COR-L47 (cell line): ENCODE measurements around the gene ABCC1.
"Not testable (repeated sequence)": the region's sequence is repeated elsewhere in the genome, so short reads cannot be mapped to it uniquely, and the experiment has no call there.

Experiments
- DNase-seq: peaks from one replicate; lab custom pipeline; 2025; lab: John Stamatoyannopoulos, UW

ABCC1 gene

DNA sequence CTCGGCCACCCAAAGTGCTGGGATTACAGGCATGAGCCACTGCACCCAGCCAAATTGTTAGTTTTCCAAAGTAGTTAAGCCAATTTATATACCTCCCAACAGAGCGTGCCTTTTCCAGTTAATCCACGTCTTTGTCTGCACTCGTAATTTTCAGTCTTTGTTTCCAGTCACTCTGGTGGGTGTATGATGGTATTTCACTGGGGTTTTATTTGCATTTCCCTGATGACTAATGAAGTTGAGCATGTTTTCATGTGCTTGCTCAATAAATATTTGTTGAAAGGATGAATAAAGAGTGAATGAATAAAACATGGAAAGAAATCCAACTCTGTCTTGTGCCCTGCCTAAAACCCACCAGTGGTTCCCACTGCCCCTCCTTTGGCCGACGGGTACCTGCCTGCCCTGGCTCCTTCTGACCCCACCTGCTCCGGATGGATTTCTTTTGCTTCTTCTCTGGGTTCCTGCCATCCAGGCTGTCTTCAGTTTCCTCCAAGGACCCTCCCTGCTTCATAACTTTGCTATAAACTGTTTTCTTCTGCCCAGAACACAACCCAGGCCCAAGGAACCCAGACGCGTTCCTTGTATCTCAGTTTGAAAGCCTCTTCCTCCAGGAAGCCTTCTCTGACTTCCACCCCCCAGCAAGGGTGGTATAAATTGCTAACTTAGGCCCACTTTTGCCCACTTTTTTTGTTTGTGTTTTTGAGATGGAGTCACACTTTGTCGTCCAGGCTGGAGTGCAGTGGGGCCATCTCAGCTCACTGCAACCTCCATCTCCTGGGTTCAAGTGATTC is 3.0 kb upstream of the ABCC1 start:
- DNase-seq = no peak

DNA sequence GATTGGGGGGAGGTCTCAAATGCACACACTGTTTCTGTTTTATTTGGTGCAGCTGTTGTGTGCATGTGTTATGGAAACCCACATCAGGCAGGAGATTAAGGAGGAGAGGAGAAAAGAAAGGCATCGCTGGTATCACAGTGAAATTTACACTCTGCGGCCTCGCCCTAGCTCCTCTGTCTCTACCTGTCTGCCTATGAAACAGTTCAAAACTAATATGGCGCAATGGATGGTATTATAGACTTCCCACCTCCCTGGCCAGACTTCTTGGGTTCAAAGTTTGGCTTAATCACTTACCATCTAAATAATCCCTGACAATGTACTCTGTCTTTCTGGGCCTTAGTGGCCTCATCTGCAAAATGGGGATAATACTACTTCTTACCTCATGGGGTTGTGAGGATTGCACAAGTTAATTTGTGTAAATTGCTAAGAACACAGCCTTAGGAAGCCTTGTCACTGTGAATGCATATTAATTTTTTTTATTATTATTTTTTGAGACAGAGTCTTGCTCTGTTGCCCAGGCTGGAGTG is 1.4 kb upstream of the ABCC1 start:
- no peak for DNase-seq

DNA sequence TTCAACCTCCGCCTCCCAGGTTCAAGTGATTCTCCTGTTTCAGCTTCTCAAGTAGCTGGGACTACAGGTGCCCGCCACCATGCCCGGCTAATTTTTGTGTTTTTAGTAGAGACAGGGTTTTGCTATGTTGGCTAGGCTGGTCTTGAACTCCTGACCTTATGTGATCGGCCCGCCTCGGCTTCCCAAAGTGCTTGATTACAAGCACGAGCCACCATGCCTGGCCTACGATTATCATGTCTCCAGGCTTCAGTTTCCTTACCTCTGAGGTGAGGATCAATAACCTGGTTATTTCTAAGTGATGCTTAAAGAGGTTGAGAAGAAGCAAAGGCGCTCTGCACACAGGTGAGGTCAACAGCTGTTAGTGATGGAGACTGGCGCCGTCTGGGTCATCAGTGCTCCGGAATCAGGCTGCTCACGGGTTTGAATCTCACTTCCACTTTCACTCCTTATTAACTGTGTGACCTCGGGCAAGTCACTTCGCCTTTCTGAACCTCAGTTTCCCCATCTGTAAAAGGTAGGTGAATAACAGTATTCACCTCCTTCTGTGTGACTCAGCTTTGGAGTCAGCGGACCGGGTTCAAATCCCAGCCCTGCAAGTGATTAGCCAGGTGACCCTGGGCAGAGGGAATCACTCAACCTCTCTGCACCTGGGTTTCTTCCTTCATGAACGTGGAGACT is 745 bp upstream of the ABCC1 start:
- DNase-seq = no peak

DNA sequence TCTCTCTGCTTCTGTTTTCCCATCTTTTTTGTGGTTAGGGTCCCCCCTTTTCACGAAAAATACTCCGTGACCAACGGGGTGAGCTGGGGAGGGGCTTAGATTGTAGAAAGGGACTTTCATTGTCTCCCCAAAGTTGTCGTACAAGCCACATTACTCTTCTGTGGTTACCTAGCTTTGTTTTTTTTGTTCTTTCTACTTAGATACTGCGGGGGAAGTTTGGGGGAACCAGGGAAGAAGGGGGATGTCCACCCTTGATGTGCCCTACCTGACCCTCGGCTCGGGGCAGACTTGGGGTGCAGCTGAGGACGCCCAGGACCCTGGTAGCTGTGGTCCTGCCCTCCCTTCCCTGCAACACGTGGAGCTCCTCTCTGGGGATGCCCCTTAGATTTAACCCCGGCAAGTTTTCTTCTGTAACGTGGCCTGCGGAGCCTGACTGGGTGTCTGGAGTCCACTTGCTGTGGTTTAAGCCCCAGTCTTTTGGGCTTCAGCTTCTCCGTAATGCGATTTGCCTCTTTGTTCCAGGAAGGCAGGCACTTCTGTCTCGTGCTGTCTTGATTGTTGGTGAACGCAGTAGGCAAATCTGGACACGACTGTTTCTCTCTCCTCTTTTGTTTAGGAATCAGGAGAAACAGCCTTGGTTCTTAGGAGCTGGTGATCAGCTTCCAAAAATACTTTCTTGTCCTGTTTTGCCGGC is 892 bp downstream of the ABCC1 start:
- DNase-seq = peak; percentile 21

DNA sequence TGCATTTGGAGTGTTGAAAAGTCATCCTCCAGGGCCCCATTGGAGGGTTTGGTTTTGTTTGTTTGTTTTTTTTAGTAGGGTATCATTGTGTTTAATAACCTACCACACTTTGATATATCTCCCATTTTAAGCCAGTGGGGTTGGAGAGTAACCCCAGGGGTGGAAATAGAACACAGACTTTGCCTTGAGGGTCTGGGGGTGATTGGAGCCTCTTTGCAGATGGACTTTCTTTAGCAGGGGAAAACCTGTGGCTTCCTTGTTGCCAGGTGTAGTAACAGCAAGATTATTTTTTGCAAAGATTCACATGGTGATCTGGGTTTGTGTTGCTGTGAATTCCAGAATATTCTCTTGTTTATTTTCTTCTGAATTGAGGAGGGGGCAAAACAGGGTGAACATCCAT is 1.5 kb downstream of the ABCC1 start:
- no peak for DNase-seq

DNA sequence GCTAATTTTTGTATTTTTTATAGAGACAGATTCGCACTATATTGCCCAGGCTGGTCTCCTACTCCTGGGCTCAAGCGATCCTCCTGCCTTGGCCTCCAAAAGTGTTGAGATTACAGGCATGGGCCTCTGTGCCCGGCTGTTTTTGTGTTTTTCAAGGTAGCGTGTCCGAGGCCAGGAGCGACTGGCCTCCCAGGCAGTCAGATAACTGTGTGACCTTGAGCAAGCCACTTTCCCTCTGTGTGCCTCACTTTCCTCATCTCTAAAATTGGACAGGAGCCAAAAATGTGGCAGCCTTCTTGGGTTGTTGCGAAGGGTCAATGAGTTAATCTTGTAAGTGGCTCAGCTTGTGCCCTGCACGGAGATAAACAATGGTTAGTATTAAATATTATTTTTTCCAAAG is 2.4 kb downstream of the ABCC1 start:
- DNase-seq = no peak

DNA sequence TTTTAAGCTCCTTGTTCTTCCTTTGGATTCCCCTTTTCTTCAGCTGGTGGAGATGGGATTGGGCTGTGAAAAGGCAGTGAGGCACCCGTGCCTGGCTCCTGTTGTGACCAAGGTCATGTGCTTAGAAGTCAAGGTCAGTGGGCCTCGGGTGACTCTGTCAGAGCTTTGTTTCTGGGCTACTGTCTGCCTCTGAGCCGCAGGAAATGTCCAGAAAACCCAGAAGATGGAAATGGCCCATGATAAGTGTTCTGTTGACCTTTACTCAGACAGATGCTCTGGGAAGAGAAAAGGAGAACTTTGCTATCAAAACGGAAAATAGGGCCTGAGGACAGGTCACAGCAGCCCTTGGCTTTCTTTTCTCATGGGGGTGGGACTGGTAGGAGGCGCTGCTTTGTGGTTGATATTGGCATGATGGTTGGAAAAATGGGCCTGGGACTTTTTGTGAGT is 2.9 kb downstream of the ABCC1 start:
- no peak for DNase-seq

DNA sequence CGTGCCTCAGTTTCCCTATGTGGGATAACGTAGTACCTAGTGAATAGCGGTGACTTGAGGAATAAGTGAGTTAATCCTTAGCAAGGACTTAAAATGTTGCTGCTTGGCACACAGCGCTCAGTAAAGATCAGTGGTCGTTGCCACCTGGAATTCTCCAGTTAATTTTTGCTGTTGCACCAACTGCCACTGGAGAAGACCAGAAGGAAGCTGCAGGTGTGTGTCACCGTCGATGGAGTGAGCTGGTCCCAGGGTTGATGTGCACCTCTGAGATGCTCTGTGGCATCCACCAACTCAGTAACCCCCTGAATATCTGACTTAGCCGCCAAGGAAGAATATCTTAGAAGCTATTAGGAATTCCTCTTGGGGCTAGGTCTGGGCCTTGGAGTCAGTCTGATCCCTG is 4.1 kb downstream of the ABCC1 start:
- no peak for DNase-seq

DNA sequence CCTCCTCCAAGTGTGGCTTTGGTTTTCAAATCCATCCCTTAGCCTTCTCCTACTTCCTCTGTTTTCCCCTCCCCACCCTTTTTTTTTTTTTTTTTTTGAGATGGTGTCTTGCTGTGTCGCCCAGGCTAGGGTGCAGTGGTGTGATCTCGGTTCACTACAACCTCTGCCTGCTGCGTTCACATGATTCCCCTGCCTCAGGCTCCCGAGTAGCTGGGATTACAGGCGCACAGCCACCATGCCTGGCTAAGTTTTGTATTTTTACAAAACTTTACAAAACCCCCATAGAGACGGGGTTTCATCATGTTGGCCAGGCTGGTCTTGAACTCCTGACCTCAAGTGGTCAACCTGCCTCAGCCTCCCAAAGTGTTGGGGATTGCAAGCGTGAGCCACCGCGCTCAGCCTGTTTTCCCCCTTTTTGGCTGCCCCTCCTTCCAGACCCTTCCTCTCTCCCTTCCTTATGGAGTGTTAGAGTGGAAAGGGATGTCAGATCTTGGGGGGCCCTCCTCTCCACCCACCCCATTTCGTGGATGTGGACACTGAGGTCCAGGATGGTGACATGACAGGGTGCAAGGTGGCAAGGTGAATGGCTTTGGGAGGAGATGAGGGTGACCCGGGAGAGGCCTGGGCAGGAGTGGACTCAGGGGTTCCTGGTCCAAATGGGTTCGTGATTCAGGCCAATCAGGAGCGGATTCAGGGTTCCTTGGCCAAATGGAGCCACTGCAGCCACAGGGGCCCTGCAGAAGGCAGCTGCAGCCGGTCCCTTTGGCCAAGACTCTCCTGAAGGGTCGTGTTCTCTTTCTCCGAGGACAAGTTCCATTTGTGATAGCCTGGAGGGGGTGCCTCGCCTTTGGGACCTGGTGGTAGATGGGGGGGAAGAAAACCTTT is 4.8 kb downstream of the ABCC1 start:
- DNase-seq = no peak

DNA sequence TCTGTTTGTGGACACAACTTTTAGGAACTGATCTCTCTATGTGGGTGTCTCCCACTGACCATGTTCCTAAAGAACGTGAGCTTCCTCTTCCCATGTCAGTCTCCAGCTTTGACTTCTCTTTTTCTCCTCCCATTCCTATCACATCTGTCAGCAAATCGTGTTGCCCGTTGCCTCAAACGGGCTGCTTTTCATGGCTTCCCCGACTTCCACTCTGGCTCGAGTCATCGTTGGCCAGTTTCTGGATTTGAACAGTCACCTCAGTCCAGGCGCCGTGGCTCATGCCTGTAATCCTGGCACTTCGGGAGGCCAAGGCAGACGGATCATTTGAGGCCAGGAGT is 5.4 kb downstream of the ABCC1 start:
- DNase-seq = no peak

DNA sequence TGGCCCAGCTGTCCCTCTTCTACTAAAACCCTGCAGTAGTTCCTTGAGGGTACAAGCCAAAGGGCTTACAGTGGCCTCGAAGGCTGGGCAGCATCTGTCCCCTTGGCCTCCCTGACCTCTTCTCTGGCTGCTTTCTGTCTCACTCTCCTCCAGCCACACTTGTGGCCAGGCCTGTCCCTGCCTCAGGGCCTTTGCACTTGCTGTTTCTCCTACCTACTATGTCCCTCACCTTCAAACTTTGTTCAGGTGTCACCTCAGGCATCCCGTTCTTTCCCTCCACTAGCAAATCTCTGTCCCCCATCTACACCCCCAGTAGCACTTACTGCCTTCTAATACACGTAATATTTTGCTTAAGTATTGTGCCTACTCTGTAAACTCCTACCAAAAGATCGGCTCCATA is 6.0 kb downstream of the ABCC1 start:
- no peak for DNase-seq

DNA sequence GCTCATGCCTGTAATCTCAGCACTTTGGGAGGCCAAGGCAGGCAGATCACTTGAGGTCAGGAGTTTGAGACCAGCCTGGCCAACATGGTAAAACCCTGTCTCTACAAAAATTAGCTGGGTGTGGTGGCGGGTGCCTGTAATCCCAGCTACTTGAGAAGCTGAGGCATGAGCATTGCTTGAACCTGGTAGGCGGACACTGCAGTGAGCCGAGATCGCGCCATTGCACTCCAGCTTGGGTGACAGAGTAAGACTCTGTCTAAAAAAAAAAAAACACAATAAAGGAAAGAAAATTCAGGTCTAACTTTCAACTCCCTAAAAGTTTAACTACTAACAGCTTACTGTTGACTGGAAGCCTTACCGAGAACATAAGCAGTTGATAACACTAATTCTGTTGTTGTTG is 6.7 kb downstream of the ABCC1 start:
- DNase-seq = not testable (repeated sequence)

DNA sequence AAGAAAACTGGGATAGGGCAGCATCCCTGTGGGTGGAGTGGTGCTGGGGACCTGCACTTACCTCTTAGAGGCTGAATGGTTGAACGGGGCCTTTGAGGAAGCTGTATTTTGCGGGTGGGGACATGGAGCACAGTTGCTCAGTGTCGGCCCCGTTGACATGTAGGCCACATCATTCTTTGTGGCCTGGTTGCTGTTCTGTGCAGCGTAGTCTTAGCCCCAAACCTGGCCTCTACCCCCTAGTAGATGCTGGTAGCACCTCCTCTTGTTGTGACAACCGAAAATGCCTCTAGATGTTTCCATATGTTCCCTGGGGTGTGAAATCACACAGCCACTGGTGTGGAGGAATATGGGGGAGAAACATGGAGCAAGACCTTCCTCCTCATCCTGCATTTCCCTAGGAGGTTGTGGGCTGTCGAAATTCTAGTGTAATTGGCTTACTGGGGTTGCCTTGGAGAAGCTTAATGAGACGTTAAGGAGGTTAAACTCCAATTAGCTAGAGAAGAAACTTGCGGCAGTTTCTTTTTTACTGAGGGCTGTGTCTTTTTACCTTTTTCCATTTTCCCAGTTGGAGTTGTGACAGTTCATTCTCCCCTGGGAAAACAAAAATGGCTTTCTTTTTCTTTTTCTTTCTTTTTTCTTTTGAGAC is 9.4 kb downstream of the ABCC1 start:
- DNase-seq = no peak

DNA sequence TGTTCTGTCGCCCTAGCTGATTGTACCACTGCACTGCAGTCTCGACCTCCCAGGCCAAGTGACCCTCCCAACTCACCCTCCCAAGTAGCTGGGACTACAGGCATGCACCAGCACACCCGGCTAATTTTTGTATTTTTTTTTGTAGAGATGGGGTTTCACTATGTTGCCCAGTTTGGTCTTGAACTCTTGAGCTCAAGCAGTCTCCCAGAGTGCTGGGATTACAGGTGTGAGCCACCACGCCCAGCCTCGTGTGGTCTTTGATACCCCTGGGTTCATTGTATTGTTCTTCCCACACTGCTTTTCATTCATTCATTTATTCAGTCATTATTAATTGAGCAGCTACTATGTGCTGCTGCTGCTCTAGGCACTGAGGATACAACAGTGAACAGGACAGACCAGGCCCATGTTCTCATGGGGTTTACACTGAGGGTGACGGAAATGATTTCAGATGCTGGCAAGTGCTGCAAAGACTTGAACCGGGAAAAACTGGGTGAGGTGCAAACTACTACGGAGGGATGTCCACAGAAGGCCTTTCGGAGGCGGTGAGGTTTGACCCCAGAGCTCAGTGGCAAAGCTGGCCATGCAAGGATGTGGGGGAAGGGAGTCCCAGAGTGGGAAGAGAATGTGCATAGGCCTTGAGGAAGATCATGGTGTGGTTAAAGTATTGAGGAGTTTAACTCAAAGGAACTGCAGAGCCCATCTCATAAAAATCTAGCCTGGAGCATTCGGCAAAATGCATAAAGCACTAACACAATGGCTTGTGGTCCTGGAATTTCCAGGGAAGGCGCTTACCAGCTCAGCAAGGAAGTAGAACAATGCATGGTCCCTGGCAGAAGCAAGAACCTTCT is 10.9 kb downstream of the ABCC1 start:
- no peak for DNase-seq

DNA sequence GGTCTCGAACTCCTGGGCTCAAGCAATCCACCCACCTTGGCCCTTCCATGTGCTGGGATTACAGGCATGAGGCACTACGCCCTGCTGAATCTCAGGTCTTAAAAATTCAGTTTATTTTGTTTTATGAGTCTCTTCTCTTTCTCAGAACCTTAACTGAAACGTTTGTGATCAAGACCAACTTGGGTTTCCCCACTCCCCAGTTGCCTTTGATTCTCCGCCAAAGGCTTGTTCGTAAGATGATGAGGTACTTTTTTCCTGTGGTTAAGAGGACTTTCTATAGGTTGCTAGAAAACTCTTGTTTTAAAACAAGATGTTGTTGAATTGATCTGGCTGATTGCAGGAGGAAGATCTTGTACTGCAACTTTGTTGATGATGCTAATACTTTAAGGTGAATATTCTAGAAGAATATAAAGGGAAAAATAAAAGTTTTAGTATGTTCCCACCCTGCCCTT is 11.7 kb downstream of the ABCC1 start:
- no peak for DNase-seq

DNA sequence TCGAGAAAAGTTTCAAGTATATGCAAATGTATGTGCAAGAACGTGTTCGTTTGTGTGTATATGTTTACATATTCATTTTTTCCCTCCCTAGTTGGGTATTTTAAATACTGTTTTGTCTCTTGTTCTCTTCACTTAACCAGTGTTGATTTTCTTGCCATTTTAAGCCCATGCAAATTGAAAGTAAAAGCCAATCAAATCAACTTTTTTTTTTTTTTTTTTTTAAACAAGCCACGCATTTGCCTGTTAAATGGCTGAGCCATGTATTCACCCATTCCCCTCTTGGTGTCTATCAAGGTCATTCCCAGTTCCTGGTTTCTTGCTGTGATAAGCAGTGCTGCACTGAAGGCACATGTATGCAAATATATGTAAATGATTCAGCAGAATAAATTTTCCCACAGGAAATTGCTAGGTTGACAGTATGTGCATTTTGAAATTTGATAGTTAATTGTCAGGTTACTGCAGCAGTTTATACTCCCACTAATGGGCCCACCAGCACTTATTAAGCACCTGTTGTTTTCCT is 12.2 kb downstream of the ABCC1 start:
- DNase-seq = no peak

DNA sequence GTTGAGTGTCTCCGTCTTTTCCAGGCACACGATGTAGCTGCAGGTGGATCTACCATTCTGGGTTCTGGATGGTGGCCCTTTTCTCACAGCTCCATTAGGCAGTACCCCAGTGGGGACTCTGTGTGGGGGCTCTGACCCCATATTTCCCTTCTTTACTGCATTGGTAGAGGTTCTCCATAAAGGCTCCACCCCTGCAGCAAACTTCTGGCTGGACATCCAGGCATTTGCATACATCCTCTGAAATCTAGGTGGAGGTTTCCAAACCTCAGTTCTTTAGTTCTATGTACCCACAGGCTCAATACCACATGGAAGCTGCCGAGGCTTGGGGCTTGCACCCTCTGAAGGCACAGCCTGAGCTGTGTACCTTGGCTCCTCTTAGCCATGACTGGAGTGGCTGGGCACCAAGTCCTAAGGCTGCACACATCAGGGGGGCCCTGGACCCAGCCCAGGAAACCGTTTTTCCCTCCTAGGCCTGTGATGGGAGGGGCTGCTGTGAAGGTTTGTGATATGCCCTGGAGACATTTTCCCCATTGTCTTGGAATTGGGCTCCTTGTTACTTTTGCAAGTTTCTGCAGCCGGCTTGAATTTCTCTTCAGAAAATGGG is 14.0 kb downstream of the ABCC1 start:
- DNase-seq = no peak

DNA sequence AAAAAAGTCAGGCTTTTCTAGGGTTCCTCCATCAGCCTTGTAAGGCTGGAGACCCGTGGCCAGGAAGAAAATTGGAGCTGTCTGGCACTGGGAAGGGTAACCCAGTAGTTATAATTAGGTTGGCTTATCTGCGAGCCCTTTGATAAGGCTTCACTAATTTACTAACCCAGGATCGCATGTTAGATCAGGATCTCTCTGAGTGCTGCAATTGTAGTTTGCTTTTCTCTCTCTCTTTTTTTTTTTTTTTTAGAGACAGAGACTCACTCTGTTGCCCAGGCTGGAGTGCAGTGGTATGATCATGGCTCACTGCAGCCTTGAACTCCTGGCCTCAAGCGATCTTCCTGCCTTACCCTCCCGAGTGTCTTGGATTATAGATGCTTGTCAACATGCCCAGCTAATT is 17.0 kb downstream of the ABCC1 start:
- DNase-seq = no peak

DNA sequence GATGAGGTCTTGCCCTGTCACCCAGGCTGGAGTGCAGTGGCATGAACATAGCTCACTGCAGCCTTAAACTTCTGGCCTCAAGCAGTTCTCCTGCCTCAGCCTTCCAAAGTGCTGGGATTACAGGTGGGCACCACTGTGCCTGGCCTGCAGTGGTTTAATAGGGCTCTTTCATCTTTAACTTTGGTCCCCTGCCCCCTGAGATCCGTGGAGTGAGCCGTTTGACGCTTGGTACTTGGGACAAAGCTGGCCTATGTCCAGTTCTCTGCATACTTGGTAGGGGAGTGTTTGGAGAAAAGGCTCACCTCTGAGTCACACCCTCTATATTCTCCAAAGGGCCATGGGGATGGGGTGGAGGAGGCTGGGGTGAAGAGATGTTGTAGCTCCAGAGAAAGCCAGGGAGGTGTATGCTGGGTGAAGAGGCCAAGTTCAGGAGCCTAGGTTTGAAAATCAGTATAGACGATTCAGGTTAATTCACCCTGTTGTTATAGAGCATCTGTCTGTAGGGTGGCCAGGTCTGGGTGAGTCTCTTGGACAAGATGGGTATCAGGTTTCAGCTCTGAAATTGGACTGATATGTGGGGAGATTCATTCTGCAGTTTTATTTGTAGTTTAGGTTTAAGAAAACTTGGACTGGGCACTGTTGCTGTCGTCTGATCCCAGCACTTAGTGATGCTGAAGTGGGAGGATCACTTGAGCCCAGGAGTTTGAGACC is 17.6 kb downstream of the ABCC1 start:
- DNase-seq = no peak
